Ramos (cell line): ENCODE results near the gene ATG4A.

Source experiments
- in situ Hi-C: fragments of 300-500 bp; cut with MboI; formaldehyde crosslinking; loops from one replicate; pipeline ENCODE4 v1.14.3; 2022; ENCODE audit warnings: low sequenced_read_pairs; ENCODE audit not compliant: unreplicated experiment

Gene ATG4A

DNA sequence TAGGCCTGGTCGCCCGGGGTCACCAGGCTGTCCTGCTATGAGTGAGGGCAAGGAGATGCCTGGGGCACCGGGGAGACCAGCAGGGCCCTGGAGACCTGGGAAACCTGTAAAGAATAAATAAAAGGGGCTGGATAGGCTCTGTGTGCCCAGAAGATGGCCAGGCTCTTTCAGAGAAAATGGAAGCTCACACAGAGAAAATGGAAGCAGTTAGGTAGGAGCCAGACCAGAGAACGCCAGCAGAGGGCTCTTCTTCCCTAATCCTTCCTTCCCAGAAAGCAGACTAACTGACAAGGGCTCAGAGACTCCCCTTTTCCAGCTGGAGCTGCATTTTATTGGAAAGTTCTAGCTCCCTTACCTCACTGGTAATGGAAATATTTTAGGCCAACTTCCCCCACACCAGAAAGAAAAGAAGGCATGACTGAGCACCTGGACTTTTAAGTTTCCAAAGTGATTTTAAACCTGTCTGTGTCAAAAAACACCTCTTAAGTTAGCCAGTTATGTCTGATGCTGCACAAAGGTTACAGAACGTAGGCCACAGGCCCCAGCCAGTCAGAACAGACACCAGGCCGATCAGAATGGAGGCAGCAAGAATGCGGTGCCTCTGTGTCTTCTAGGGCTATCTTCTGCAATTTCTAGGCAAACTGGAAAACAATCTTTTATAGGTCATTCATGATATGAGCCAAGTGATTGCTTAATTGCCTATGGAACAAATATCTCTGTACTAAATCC is 74.0 kb downstream of the ATG4A start:
- in situ Hi-C loops: no loop called here

DNA sequence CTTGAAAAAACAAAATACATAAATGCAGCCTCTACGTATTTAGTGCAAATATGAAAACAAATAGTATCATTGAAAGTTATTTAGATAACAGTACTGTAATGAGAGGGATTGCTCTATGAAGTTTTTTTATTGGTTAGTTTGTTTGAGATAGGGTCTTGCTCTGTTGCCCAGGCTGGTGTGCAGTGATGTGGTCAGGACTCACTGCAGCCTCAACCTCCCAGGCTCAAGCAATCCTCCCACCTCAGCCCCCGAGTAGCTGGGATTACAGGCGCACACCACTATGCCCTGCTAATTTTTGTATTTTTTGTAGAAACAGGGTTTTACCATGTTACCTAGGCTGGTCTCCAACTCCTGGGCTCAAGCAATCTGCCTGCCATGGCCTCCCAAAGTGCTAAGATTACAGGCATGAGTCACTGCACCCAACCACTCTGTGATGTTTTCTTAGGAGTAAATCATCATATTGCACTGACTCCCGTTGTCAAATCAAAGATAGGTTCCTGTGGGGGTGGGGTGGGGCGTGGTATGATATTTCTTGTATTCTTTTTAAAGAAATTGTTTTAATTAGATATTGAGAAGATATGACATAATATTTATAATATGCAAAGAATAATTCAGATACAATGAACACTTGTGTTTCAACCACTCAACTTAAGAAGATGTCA is 75.8 kb downstream of the ATG4A start:
- in situ Hi-C loops: no loop called here

DNA sequence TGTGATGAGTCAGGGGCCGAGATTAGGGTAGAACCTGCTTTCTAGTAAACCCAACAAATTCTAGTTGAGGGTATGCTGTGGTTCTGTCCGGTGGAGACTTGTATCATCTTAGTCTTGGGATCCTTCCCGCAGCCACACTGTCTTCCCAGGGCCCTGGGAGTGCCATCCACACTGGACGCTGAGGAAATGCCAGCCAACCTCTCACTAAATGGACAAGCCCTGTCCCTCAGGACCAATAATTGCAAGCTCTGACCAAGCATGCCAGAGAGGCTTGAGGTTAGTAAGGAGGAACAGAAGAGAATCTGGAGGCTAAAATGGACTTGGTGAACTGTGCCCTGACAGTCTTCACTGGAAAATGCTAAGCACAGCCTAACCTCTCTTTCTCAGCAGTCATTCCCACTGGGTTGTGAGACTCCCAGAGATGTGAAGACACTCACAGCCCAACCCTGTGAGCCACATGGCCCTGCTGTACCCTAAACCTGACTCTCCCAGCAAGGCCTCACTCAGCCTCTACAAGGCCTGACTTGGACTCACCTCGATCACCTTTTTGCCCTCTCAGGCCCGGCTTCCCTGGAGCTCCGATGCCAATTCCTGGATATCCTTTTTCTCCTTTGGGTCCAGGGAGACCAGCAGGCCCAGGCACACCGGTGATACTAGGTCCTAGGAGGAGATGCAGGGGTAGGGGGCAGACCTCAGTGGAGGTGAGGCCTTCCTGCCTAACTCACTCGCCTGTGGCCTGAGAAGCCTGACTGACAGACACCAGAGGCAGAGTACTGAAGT is 77.6 kb downstream of the ATG4A start:
- in situ Hi-C loops: no loop called here

DNA sequence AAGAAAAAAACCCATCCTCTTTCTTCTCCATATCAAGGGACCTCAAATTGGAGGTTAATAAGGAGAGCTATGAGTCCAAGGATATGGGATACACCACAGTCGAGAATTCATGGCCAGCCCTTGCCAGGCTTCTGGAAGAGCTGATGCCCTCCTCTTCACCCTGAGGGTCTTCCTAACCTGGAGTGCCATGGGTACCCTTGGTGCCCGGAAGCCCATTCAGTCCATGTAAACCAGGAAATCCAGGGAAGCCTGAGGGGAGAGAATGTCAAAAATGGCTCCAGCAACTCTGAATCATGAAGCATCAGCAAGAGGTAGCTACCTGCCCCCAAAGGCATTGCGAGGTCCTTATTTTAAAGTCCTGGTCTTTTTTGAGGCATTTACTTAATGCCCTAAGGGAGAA is 78.2 kb downstream of the ATG4A start:
- in situ Hi-C loops: no loop called here

DNA sequence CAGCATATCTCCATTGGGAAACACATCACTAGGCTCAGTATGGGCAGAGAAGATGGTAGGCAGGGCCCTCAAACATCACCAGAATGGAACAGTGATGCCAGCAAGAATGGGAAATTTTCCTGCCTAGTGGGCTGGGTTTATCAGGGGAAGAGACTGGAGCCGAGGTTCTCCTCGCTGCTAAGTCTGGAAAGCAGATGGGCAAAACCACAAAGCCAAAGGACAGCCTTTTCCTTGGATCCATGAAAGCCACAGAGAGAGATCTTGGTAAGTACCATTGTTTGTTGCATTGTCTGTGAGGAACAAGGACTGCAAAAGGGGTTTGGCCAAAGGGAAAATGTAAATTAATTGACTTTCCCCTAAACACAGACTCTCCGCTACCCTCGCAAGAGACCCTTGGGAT is 80.1 kb downstream of the ATG4A start:
- in situ Hi-C loops: no loop called here

DNA sequence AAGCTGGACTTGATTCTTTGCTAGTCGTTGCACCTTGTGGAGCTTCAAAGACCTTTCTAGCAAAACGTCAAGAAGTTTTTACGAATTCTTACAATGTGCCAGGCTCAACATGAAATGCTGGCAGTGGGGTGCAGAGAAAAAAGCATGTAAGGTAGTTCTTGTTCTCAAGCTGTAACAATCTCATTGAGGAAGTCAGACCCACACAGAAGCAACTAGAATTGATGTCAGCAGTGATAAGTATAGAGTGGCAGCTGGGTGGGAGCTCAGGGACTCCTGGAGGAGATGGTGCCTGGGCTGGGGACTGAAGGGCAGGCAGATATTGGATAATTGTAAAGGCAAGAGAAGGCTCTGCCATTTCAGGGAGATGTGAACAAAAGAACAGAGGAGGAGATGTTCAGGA is 82.3 kb downstream of the ATG4A start:
- in situ Hi-C loops: no loop called here

DNA sequence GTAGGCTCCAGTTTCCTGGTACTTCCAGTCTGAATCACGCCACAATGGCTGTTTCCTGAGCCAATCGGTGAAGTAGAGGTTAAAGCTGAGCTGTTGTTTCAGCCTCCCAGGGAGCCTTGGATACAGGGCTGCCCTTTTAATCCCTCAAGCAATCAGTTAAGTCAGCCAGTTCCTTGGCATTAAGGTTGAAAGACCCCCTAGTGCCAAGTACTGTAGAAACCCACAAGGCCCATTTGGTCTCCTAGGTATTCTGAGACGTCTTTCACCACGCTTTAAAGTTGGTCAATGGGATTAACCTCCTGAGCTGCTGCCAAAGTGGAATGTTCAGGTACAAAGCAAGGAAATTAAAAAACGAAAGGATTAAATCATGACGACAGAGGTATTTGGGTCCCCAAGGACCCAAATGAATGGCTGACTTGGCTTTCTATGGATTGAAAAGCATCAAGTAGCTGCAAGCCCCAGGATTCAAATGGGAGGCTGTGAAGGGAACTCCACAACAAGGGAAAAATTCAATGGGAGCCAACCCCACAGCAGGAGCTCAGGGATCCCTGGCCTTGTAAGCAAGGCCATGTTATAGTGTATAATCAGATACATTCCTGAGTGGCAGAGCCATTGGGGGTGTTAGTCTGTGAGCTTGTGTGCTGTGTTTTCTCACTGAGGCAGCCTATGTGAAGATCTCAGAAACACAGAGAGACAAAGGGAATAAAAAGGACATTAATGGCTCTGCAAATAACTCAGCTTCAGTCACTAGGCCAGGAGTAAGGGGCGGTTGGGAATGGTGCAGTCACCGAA is 86.0 kb downstream of the ATG4A start:
- in situ Hi-C loops: no loop called here

DNA sequence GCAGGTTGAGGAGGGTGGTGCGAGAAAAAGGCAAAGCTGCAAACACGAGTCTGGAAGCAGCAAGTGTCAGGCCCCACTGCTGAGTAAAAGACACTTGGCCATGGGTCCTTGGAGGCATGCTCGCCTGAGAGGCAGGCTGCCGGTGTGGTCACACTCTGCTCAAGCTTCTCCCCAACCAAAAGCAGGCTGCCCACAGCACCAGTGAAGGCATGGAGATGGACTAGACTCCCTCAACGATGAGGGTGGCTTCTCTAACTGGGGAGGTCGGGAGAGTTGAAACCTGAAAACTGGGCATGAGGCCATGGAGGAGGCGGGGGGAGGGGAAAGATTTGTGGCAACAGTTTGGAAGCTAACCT is 86.5 kb downstream of the ATG4A start:
- in situ Hi-C loops: no loop called here

DNA sequence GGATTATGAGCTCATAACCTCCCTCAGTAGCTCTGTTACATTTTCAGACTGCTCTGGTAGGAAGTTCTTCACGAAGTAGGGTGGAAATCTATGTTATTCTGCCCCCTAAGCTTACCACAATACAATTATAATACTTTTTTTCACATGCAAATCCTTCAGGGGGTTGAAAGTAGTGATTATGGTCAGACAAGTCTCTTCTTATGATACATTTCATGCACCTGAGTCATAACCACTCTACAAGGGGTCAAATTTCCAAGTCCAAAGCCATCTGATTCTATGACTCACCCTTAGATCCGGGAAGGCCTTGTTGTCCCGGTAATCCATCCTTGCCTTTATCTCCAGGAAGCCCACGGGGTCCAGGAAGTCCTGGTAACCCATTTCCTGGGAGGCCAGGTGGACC is 95.2 kb downstream of the ATG4A start:
- in situ Hi-C loops: no loop called here

DNA sequence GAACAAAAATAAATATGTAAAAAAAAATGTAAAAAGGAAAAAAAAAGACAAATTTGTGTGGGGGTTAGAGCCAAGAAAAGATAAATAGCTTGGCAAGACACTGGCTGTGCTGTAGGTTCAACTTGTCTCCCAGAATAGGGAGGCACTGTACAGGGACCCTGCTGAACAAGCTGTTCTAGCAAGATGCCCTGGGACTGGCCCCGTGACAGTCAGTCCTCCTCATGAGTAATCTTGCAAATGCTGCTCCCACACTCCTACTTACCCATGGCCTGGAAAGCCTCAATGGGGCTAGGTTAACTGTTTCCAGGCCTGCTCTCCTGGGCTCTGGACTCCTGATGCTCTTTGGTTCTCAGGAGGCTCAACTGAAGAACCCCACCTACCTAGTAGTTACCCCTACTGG is 106.8 kb downstream of the ATG4A start:
- in situ Hi-C loops: no loop called here

DNA sequence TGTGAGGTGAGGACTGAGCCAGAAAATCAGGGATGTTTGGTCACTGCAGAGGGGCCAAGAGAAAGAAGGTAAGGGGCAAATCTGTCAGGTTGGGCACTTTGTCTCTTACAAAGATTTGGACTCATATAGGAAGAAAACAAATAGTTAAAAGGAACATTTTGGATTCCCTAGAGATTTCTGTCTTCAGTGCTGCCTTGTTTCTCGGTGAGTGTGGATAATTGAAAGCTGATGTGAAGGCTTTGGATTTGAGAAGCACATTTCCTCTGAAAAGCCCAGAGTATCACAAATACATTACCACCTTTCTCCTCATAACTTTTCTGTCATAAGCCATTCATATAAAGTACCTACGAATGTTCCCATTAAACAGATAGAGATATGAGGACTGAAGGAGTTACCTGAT is 107.5 kb downstream of the ATG4A start:
- in situ Hi-C loops: no loop called here

DNA sequence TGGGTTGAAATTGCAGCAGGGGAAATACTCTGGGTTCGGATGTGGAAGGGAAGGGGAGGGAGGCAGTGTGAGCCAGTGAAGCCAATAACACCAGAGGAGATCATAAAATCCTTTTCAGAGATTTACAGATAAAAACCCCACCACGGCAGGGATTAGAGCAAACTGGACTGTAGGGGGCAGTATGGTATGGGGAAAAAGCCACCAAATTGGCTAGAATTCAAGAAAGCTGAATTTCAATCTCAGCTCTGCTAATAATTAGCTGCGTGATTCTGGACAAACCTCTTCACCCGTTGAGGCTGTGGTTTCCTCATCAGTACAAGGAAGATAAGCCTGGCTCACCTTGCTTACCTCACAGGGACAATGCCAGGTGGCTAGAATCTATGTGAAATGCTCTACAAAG is 108.1 kb downstream of the ATG4A start:
- in situ Hi-C loops: no loop called here

DNA sequence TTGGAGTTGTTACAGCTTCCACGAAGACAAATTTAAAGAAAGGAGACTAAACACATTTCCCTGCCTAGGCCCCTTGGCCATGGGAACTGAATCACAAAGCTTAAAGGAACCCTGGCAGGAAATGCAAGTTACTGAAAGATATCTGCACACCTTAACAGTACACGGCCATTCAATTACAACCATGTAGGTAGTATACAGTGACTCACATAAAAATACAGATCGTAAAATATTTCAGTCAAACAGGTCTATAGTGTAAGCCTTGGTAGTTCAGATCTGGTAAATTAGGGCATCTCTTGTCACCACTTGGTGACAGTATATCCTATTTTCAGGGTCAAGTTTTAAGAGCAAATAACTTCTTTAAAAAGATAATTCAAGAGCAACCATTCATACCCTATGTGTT is 112.0 kb downstream of the ATG4A start:
- in situ Hi-C loops: no loop called here
